Activated CD8-positive, alpha-beta T cell treated with anti-CD3 and anti-CD28 coated beads for 36 hours (primary cell): ENCODE data around the gene PLCL1. TPM values are rescaled to one million over a fixed set of nuclear protein-coding genes. Genes with fewer than 3 reads are reported as not detected.

ENCODE experiments used
- ATAC-seq: fragments of 200-7000 bp; cut with Tn5 transposase; one replicate; pipeline ENCODE4 v1.10.0; 2021; ENCODE audit warnings: mild to moderate bottlenecking, moderate library complexity
- CTCF ChIA-PET: fragments of 350-600 bp; sonication (Branson Sonifier 250); formaldehyde crosslinking; loops from one replicate; lab custom pipeline; 2021; ENCODE audit warnings: antibody characterized with exemption; lab: Charles Lee
- POLR2A ChIA-PET: fragments of 350-600 bp; sonication (Branson Sonifier 250); formaldehyde crosslinking; loops from one replicate; lab custom pipeline; 2021; ENCODE audit warnings: antibody characterized with exemption; lab: Charles Lee
- DNase-seq: peaks from one replicate; pipeline ENCODE4 v3.0.0-alpha.2; 2020
- H3K27ac Mint-ChIP-seq: one replicate; pipeline ENCODE4 v1.8.0; 2021; ENCODE audit warnings: mild to moderate bottlenecking, mixed read lengths
- H3K27me3 Mint-ChIP-seq: one replicate; pipeline ENCODE4 v1.8.0; 2021; ENCODE audit warnings: mixed read lengths
- H3K36me3 Mint-ChIP-seq: one replicate; pipeline ENCODE4 v1.8.0; 2021; ENCODE audit warnings: low read depth, mixed read lengths
- H3K4me1 Mint-ChIP-seq: one replicate; pipeline ENCODE4 v1.8.0; 2021; ENCODE audit warnings: low read depth, mixed read lengths
- H3K4me3 Mint-ChIP-seq: one replicate; pipeline ENCODE4 v1.8.0; 2021; ENCODE audit warnings: mild to moderate bottlenecking, moderate library complexity, mixed read lengths
- H3K9me3 Mint-ChIP-seq: one replicate; pipeline ENCODE4 v1.8.0; 2021; ENCODE audit warnings: mixed read lengths
- CTCF ChIP-seq: fragments of 200-600 bp; IDR thresholded peaks from one replicate; pipeline ENCODE4 v1.8.0; 2022; ENCODE audit warnings: antibody characterized with exemption, mild to moderate bottlenecking
- intact Hi-C: fragments of 100-400 bp; cut with micrococcal nuclease; formaldehyde crosslinking; loops from one replicate; pipeline ENCODE4 v1.10.0; 2022
- total RNA-seq, 2 experiments: library from RNA; stranded (reverse); gene quantifications; one replicate each; pipeline ENCODE4 v1.2.3, GENCODE V29; 2021

Gene PLCL1
- total RNA-seq, 2 experiments from 2014 or later = 0.68 to 0.69 TPM

- ChIA-PET POLR2A (no interaction called here), CTCF (interaction anchor here (0.6 to 1.5 kb wide), 2 partner anchors 37 to 105 kb away, joined by 3 to 4 read pairs; no protein-coding TSS in a partner anchor)
- no peak for TF ChIP-seq CTCF
- Mint-ChIP-seq H3K4me3 (no peak overlapping the region), H3K4me1 (peaks cover 54% of the 10 kb centered on the region), H3K27ac (peak overlapping the region; percentile 7), H3K9me3 (peaks cover 4% of the 10 kb centered on the region), H3K27me3 (no peaks in the 10 kb centered on the region), H3K36me3 (peaks cover 2% of the 10 kb centered on the region)
- intact Hi-C loops = no loop called here
- DNase-seq (no peak), ATAC-seq (no peak)
Observed at GRCh38 chr2:197839327-197839726, 34.9 kb downstream of the PLCL1 start.

GRCh38 chr2:197839856-197840255 is 35.5 kb downstream of the PLCL1 start:
- Mint-ChIP-seq H3K4me1 (peaks cover 54% of the 10 kb centered on the region), H3K27ac (no peak overlapping the region), H3K36me3 (peaks cover 2% of the 10 kb centered on the region), H3K9me3 (peaks cover 2% of the 10 kb centered on the region), H3K4me3 (no peak overlapping the region), H3K27me3 (no peaks in the 10 kb centered on the region)
- intact Hi-C loops = no loop called here
- POLR2A ChIA-PET = interaction anchor here (0.6 kb wide), 1 partner anchor 28 kb away, joined by 5 read pairs; no protein-coding TSS in a partner anchor
- DNase-seq (no peak), ATAC-seq (no peak)
- CTCF ChIA-PET = interaction anchor here (0.6 to 1.6 kb wide), 5 partner anchors 12 to 288 kb away, joined by 3 to 5 read pairs (median 4); no protein-coding TSS in a partner anchor
- TF ChIP-seq CTCF = no peak

- ChIA-PET POLR2A (no interaction called here), CTCF (interaction anchor here (0.9 to 1.2 kb wide), 2 partner anchors 8 to 281 kb away, joined by 3 to 4 read pairs; no protein-coding TSS in a partner anchor)
- intact Hi-C loops = no loop called here
- no peak for DNase-seq
- Mint-ChIP-seq H3K27me3 (no peaks in the 10 kb centered on the region), H3K9me3 (no peaks in the 10 kb centered on the region), H3K4me3 (no peak overlapping the region), H3K36me3 (peaks cover 2% of the 10 kb centered on the region), H3K4me1 (peaks cover 56% of the 10 kb centered on the region), H3K27ac (no peak overlapping the region)
- ATAC-seq = no peak
- no peak for TF ChIP-seq CTCF
Observed at GRCh38 chr2:197846128-197846527, 41.7 kb downstream of the PLCL1 start.

DNA sequence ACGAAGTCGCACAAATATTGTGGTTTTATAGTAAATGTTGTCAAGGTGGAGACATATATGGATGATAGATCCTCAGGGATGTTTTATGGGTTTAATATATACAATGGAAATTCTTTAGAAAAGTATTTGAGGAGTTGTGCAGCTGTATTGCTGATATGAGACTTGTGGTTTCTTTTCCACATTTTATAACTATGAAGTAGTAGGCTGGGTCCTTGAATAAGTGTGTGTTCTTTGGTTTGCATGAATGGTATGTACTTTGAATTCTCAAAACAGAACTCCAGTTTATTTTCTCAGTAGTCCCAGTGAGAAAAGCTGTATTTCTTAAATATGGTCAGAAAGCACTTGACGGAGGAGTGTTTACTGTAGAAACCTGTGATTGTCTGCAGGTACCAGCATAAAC is 42.4 kb downstream of the PLCL1 start:
- no peak for ATAC-seq
- H3K9me3 Mint-ChIP-seq = no peaks in the 10 kb centered on the region
- H3K4me1 Mint-ChIP-seq = peaks cover 53% of the 10 kb centered on the region
- ChIA-PET POLR2A (no interaction called here), CTCF (interaction anchor here (0.9 to 1.5 kb wide), 3 partner anchors 9 to 280 kb away, joined by 3 to 5 read pairs (median 4); no protein-coding TSS in a partner anchor)
- H3K27me3 Mint-ChIP-seq = no peaks in the 10 kb centered on the region
- no peak for DNase-seq
- TF ChIP-seq CTCF = no peak
- H3K27ac Mint-ChIP-seq = no peak overlapping the region
- no peak overlapping the region for H3K4me3 Mint-ChIP-seq
- intact Hi-C loops = no loop called here
- no peaks in the 10 kb centered on the region for H3K36me3 Mint-ChIP-seq

GRCh38 chr2:197847651-197848401 is 43.4 kb downstream of the PLCL1 start:
- DNase-seq = peak; percentile 21
- peak overlapping the region; percentile 1 for H3K4me3 Mint-ChIP-seq
- intact Hi-C loops = no loop called here
- H3K4me1 Mint-ChIP-seq = peaks cover 50% of the 10 kb centered on the region
- H3K27ac Mint-ChIP-seq = peak overlapping the region; percentile 69
- H3K9me3 Mint-ChIP-seq = no peaks in the 10 kb centered on the region
- H3K36me3 Mint-ChIP-seq = no peaks in the 10 kb centered on the region
- ChIA-PET CTCF (interaction anchor here (0.8 to 1.8 kb wide), 7 partner anchors 10 to 449 kb away, joined by 3 to 8 read pairs (median 5); partner anchors contain the start of gene PLCL1), POLR2A (interaction anchor here (1.0 to 1.6 kb wide), 2 partner anchors 10 to 37 kb away, joined by 3 read pairs; no protein-coding TSS in a partner anchor)
- ATAC-seq = peak; percentile 90
- no peak for TF ChIP-seq CTCF
- no peaks in the 10 kb centered on the region for H3K27me3 Mint-ChIP-seq
